HG03521 (cell line): Measurements from ENCODE around the gene LRP5.
"Not testable (repeated sequence)": the region's sequence is repeated elsewhere in the genome, so short reads cannot be mapped to it uniquely, and the experiment has no call there.

Experiments
- ATAC-seq: cut with Tn5 transposase; IDR thresholded peaks from one replicate; pipeline ENCODE4 v1.9.1; 2021; ENCODE audit warnings: mild to moderate bottlenecking, moderate library complexity; ENCODE audit not compliant: unreplicated experiment

Gene LRP5

GRCh38 chr11:68282141-68282860, 30.1 kb upstream of the LRP5 start:
- ATAC-seq = no peak

DNA sequence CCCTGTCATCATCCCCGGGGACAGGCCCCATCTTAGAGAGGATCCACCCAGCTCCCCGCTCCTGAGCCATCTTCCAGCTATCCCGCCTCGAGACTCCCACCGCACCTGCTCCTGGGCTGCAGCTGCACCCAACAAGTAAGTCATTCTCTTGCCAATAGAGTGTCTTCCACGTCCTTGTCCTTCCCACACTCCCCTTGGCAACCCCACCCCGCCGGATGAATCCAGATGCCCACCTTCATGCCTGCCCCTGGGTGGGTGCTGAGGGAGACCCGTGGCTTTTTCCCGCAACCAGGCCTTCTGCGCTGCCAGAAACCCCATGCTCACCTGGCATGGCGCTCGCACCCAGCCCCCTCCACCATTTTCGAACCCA, 29.5 kb upstream of the LRP5 start:
- ATAC-seq = no peak

DNA sequence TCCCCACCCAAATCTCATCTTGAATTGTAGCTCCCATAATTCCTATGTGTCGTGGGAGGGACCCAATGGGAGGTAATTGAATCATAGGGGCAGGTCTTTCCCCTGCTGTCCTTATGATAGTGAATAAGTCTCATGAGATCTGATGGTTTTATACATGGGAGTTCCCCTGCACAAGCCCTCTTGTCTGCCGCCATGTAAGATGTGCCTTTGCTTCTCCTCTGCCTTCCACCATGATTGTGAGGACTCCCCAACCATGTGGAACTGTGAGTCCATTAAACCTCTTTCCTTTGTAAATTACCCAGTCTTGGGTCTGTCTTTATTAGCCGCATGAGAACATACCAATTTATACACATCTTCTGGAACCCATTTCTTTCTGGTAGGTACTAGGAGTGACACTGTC, 27.8 kb upstream of the LRP5 start:
- not testable (repeated sequence) for ATAC-seq

DNA sequence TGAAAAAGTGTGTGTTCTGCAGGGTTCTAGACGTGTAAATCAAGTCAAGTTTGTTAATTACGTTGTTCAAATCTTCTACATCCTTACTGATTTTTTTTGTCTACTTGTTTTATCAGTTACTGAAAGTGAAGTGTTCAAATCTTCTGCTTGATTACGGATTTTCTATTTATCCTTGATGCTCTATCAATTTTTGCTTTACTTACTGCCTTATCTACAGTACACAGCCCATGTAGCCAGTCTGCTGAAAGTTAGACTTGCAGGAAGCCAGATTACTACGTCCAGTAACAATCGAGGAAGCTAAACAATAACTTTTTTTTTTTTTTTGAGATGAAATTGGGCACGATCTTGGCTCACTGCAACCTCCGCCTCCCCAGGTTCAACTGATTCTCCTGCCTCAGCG, 25.0 kb upstream of the LRP5 start:
- ATAC-seq = no peak

GRCh38 chr11:68289456-68289855, 22.9 kb upstream of the LRP5 start:
- no peak for ATAC-seq

DNA sequence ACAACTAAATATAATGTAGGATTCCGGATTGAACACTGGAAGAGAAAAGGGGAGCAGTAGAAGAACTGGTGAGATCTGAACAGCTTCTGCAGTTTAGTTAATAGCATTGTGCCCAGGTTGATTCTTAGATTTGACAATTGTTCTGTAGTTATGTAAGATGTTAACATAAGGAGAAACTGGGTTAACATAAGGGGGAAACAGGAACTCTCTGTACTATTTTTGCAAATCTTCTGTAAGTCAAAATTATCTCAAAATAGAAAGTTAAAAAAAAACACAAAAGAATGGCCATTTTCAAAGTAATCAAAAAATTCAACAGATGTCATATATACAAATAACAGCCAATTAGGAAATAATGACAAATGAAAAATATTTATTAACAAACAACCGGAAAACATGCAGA, 18.7 kb upstream of the LRP5 start:
- ATAC-seq = no peak

- no peak for ATAC-seq
These were observed 17.1 kb upstream of the LRP5 start for GRCh38 chr11:68295271-68295670.

DNA sequence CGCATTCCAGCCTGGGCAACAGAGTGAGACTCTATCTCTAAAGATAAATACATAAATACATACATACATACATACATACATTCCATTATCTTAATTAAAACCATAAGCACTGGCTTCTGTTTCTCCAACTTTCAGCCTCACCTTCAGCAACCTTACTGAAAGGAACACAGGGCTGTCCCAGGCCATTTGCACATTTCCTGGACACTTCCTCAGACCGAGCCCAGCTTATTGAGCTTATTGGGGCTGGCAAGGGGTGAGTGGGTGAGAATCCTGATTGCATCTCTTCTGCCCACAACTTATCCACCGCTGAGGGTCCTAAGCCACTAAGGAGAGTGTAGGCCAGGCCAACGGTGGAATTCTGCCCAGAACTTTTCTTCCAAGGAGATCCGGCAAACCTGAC, 16.5 kb upstream of the LRP5 start:
- ATAC-seq = no peak

DNA sequence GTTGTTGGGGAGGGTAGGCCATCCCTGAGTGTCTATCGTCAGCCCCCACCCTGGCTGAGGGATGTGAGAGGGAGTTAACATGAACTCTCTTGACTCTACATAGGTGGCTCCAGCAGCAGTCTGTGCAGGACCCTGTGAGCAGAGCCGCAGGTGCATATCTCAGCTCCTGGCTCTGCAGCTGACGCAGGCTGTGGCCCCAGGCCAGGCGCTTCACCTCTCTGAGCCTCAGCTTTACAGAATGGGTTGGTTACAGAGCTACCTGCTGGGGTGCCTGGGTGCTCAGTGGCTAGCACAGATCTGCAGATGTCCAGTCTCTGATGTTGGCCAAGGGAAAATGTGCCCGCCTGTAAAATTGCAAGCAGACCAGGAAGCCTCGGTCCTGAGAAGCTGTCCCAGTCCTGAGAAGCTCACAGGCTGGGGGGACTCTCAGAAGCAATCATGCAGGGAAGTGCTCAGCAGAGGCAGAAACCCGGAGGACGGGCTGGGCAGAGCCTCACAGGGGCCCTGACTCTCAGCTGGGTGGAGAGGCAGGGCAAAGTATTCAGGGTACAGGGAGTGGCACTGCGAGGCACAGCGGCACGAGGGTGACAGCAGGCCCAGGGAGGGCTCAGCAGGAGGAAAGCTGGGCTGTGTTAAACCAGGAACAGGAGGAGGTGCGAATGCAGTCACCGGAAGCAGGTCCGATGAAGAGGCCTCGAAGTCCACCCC, 15.9 kb upstream of the LRP5 start:
- ATAC-seq = no peak

GRCh38 chr11:68297052-68297378, 15.4 kb upstream of the LRP5 start:
- no peak for ATAC-seq

- ATAC-seq = no peak
These were observed 14.9 kb upstream of the LRP5 start for GRCh38 chr11:68297494-68297811.

GRCh38 chr11:68297812-68298658, 14.4 kb upstream of the LRP5 start:
- ATAC-seq = peak; percentile 51

- ATAC-seq = no peak
These were observed 13.5 kb upstream of the LRP5 start for GRCh38 chr11:68298659-68299516.

- not testable (repeated sequence) for ATAC-seq
These were observed 12.9 kb upstream of the LRP5 start for GRCh38 chr11:68299517-68299879.

GRCh38 chr11:68300076-68300830, 12.1 kb upstream of the LRP5 start:
- no peak for ATAC-seq

DNA sequence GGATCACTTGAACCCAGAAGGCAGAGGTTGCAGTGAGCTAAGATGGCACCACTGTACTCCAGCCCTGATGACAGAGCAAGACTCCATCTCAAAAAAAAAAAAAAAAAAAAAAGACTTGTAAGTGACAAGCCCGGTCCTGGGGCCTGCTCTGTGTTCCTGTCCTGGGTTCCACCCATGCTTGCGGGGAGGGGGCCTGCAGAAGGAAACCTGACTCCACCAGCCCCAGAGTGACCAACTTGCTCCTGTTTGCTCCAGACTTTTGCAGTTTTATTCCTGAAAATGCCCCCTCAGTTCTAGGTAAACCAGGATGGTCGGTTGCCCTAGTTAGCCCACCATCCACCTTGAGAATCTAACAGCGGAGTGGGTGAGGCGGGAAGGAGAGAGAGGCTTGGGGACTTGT, 10.1 kb upstream of the LRP5 start:
- ATAC-seq = no peak

- ATAC-seq = no peak
These were observed 9.7 kb upstream of the LRP5 start for GRCh38 chr11:68302670-68303069.

DNA sequence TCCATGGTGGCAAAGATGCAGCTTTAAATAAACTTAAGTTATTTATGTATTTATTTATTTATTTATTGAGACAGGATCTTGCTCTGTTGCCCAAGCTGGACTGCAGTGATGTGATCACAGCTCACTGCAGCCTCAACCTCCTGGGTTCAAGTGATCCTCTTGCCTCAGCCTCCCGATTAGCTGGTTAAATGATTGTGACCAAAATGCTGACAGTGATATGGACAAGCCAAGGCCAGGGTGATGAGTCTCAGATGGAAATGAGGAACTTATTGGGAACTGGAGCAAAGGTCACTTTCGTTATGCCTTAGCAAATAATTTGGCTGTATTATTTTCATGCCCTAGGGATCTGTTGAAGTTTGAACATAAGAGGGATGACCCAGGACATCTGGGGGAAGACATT, 9.3 kb upstream of the LRP5 start:
- no peak for ATAC-seq

- ATAC-seq = no peak
These were observed 8.2 kb upstream of the LRP5 start for GRCh38 chr11:68303982-68304780.

DNA sequence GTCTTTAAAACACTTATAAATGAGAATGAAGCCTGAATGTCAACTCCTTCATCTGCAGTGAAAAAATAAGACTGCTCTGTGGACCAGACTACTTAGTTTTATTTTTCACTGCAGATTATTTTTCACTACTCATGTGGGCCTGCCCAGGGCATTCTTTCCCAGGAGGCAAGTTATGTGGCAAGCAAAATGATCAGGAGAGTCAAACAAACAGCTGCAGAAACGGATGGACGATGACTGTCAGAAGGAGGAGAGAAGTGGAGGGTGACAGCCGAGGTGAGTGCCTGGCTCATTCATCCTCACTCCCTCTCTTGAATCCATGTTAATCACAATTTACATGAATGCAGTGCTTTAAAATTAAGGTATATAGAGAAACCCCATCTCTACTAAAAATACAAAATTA, 5.8 kb upstream of the LRP5 start:
- ATAC-seq = no peak
